ENCODE results near the gene CDH4. TPM values are rescaled to one million over a fixed set of nuclear protein-coding genes. Genes with fewer than 3 reads are reported as not detected.

The CDH4 gene
- total RNA-seq, 1 donor = 8.6 TPM

- DNase-seq (ENCODE audit: low read depth in 2 of 3, low spot score in 2 of 3) = no peak
These were observed 101.4 kb downstream of the CDH4 start for GRCh38 chr20:61353261-61354000.

GRCh38 chr20:61354001-61354390, 101.9 kb downstream of the CDH4 start:
- DNase-seq (ENCODE audit: low read depth in 2 of 3, low spot score in 2 of 3) = no peak

- DNase-seq (ENCODE audit: low read depth in 2 of 3, low spot score in 2 of 3) = no peak
These were observed 102.4 kb downstream of the CDH4 start for GRCh38 chr20:61354501-61354900.

GRCh38 chr20:61354901-61355495, 102.9 kb downstream of the CDH4 start:
- no peak for DNase-seq (ENCODE audit: low read depth in 2 of 3, low spot score in 2 of 3)

- no peak for DNase-seq (ENCODE audit: low read depth in 2 of 3, low spot score in 2 of 3)
These were observed 103.5 kb downstream of the CDH4 start for GRCh38 chr20:61355585-61355984.

GRCh38 chr20:61356196-61356595, 104.1 kb downstream of the CDH4 start:
- no peak for DNase-seq (ENCODE audit: low read depth in 2 of 3, low spot score in 2 of 3)

- no peak for DNase-seq (ENCODE audit: low read depth in 2 of 3, low spot score in 2 of 3)
These were observed 105.1 kb downstream of the CDH4 start for GRCh38 chr20:61357119-61357518.

GRCh38 chr20:61359254-61359653, 107.2 kb downstream of the CDH4 start:
- DNase-seq (ENCODE audit: low read depth in 2 of 3, low spot score in 2 of 3) = no peak

- no peak for DNase-seq (ENCODE audit: low read depth in 2 of 3, low spot score in 2 of 3)
These were observed 108.2 kb downstream of the CDH4 start for GRCh38 chr20:61360296-61360695.

- no peak for DNase-seq (ENCODE audit: low read depth in 2 of 3, low spot score in 2 of 3)
These were observed 108.9 kb downstream of the CDH4 start for GRCh38 chr20:61360940-61361339.

GRCh38 chr20:61361501-61361900, 109.4 kb downstream of the CDH4 start:
- DNase-seq (ENCODE audit: low read depth in 2 of 3, low spot score in 2 of 3) = no peak

GRCh38 chr20:61364147-61364546, 112.1 kb downstream of the CDH4 start:
- DNase-seq (ENCODE audit: low read depth in 2 of 3, low spot score in 2 of 3) = no peak

- no peak for DNase-seq (ENCODE audit: low read depth in 2 of 3, low spot score in 2 of 3)
These were observed 114.9 kb downstream of the CDH4 start for GRCh38 chr20:61366914-61367313.

- no peak for DNase-seq (ENCODE audit: low read depth in 2 of 3, low spot score in 2 of 3)
These were observed 117.9 kb downstream of the CDH4 start for GRCh38 chr20:61369731-61370520.

- no peak for DNase-seq (ENCODE audit: low read depth in 2 of 3, low spot score in 2 of 3)
These were observed 118.8 kb downstream of the CDH4 start for GRCh38 chr20:61370841-61371303.

GRCh38 chr20:61371501-61372136, 119.6 kb downstream of the CDH4 start:
- DNase-seq (ENCODE audit: low read depth in 2 of 3, low spot score in 2 of 3) = no peak

- DNase-seq (ENCODE audit: low read depth in 2 of 3, low spot score in 2 of 3) = no peak
These were observed 120.3 kb downstream of the CDH4 start for GRCh38 chr20:61372137-61373054.

GRCh38 chr20:61373055-61373399, 121.0 kb downstream of the CDH4 start:
- DNase-seq (ENCODE audit: low read depth in 2 of 3, low spot score in 2 of 3) = no peak

GRCh38 chr20:61373956-61374545, 122.0 kb downstream of the CDH4 start:
- no peak for DNase-seq (ENCODE audit: low read depth in 2 of 3, low spot score in 2 of 3)
